Activated T-helper 9 cell treated with anti-CD3 and anti-CD28 coated beads, Interleukin-2, amount 50 U/mL, for 16 hours (primary cell): ENCODE data around the gene LETM1.

ENCODE experiments used
- DNase-seq: peaks from one replicate; pipeline ENCODE4 v3.0.0-alpha.2; 2020; ENCODE audit warnings: low read depth

Gene LETM1

GRCh38 chr4:1806596-1807331, 49.2 kb downstream of the LETM1 start:
- DNase-seq: no peak

GRCh38 chr4:1806223-1806564, 49.8 kb downstream of the LETM1 start:
- DNase-seq: no peak

GRCh38 chr4:1805493-1806222, 50.3 kb downstream of the LETM1 start:
- DNase-seq: no peak

- DNase-seq: no peak
Observed at GRCh38 chr4:1804638-1805492, 51.1 kb downstream of the LETM1 start.

GRCh38 chr4:1803523-1804423, 52.2 kb downstream of the LETM1 start:
- no peak for DNase-seq

- no peak for DNase-seq
Observed at GRCh38 chr4:1802720-1803522, 53.0 kb downstream of the LETM1 start.

- no peak for DNase-seq
Observed at GRCh38 chr4:1802151-1802715, 53.7 kb downstream of the LETM1 start.

GRCh38 chr4:1801286-1801958, 54.5 kb downstream of the LETM1 start:
- DNase-seq: no peak

GRCh38 chr4:1800805-1801204, 55.2 kb downstream of the LETM1 start:
- DNase-seq: no peak

- no peak for DNase-seq
Observed at GRCh38 chr4:1799387-1800375, 56.3 kb downstream of the LETM1 start.

- DNase-seq: no peak
Observed at GRCh38 chr4:1798580-1799386, 57.2 kb downstream of the LETM1 start.

GRCh38 chr4:1797861-1798579, 57.9 kb downstream of the LETM1 start:
- DNase-seq: no peak

GRCh38 chr4:1797298-1797860, 58.6 kb downstream of the LETM1 start:
- no peak for DNase-seq

- no peak for DNase-seq
Observed at GRCh38 chr4:1796486-1797204, 59.3 kb downstream of the LETM1 start.

- no peak for DNase-seq
Observed at GRCh38 chr4:1795299-1796195, 60.4 kb downstream of the LETM1 start.
